GM12865 (cell line): Measurements from ENCODE around the gene CYP2S1.
"Not testable (repeated sequence)": the region's sequence is repeated elsewhere in the genome, so short reads cannot be mapped to it uniquely, and the experiment has no call there.

ENCODE experiments used
- DNase-seq: peaks from one replicate; pipeline ENCODE4 v3.0.0; 2010; ENCODE audit warnings: low read depth
- H3K4me3 ChIP-seq: 2 replicates; pipeline ENCODE4 v1.5.1; 2011; ENCODE audit warnings: mild to moderate bottlenecking, low read depth, low read length, control low read depth
- CTCF ChIP-seq: IDR thresholded peaks from 2 replicates; pipeline ENCODE4 v1.5.1; 2011; ENCODE audit warnings: low read length, control low read depth, low read depth, inconsistent platforms; ENCODE audit not compliant: insufficient read depth; ENCODE audit errors: missing control alignments

CYP2S1 gene

GRCh38 chr19:41198559-41198958 lies 5.5 kb downstream of the CYP2S1 start:
- TF ChIP-seq CTCF = no peak
- DNase-seq = no peak
- H3K4me3 ChIP-seq = no peak overlapping the region

GRCh38 chr19:41203371-41203770 lies 10.4 kb downstream of the CYP2S1 start:
- TF ChIP-seq CTCF = no peak
- DNase-seq = no peak
- H3K4me3 ChIP-seq = no peak overlapping the region

GRCh38 chr19:41204338-41204737 lies 11.3 kb downstream of the CYP2S1 start:
- TF ChIP-seq CTCF = peak; percentile 89
- peak; percentile 87 for DNase-seq
- H3K4me3 ChIP-seq = not testable (repeated sequence)

- no peak overlapping the region for H3K4me3 ChIP-seq
- TF ChIP-seq CTCF = no peak
- DNase-seq = no peak
Measured at GRCh38 chr19:41205995-41206394, 13.0 kb downstream of the CYP2S1 start.

- H3K4me3 ChIP-seq = no peak overlapping the region
- DNase-seq = no peak
- no peak for TF ChIP-seq CTCF
Measured at GRCh38 chr19:41206456-41206855, 13.4 kb downstream of the CYP2S1 start.

GRCh38 chr19:41206926-41207750 lies 14.1 kb downstream of the CYP2S1 start:
- no peak for TF ChIP-seq CTCF
- H3K4me3 ChIP-seq = no peak overlapping the region
- DNase-seq = no peak

GRCh38 chr19:41214161-41214560 lies 21.1 kb downstream of the CYP2S1 start:
- no peak for DNase-seq
- no peak overlapping the region for H3K4me3 ChIP-seq
- no peak for TF ChIP-seq CTCF
